SU-DHL-6 (cell line): Measurements from ENCODE around the gene PRDX4.

Source experiments
- H2AFZ ChIP-seq: fragments of 200-600 bp; sonication (generic); 2 replicates; pipeline ENCODE4 v1.6.1; 2014; ENCODE audit warnings: low read depth, mild to moderate bottlenecking, moderate library complexity, mixed read lengths, antibody characterized with exemption, low read length; ENCODE audit not compliant: severe bottlenecking
- H3F3A ChIP-seq: fragments of 200-600 bp; shearing (Covaris generic); 2 replicates; pipeline ENCODE4 v1.6.0; 2016; ENCODE audit warnings: antibody characterized with exemption, mild to moderate bottlenecking; ENCODE audit not compliant: insufficient read depth
- H3K27ac ChIP-seq: fragments of 200-600 bp; sonication (generic); 2 replicates; pipeline ENCODE4 v1.5.1; 2016; ENCODE audit warnings: low read depth, mild to moderate bottlenecking, low read length, moderate library complexity, mixed read lengths
- H3K27me3 ChIP-seq: fragments of 200-600 bp; sonication (generic), shearing (Covaris generic); 2 replicates; pipeline ENCODE4 v1.6.0; 2014; ENCODE audit warnings: mild to moderate bottlenecking, low read length
- H3K36me3 ChIP-seq: fragments of 200-600 bp; sonication (generic); 2 replicates; pipeline ENCODE4 v1.6.1; 2014; ENCODE audit warnings: mild to moderate bottlenecking, low read length, mixed read lengths
- H3K4me2 ChIP-seq: fragments of 300-600, 200-600 bp; shearing (Covaris generic), sonication (generic); 2 replicates; pipeline ENCODE4 v1.6.0; 2014; ENCODE audit warnings: low read length, low read depth, mild to moderate bottlenecking; ENCODE audit not compliant: poor library complexity, severe bottlenecking
- H3K4me3 ChIP-seq: fragments of 200-600 bp; sonication (generic); 2 replicates; pipeline ENCODE4 v1.5.1; 2014; ENCODE audit warnings: antibody characterized with exemption, low read length, mild to moderate bottlenecking, mixed read lengths; ENCODE audit not compliant: insufficient read depth, poor library complexity, severe bottlenecking
- H3K79me2 ChIP-seq: fragments of 200-600 bp; sonication (generic); 2 replicates; pipeline ENCODE4 v1.6.1; 2014; ENCODE audit warnings: mild to moderate bottlenecking, low read length, moderate library complexity; ENCODE audit not compliant: insufficient read depth
- H3K9ac ChIP-seq: fragments of 200-600 bp; sonication (generic); 2 replicates; pipeline ENCODE4 v1.7.0; 2014; ENCODE audit warnings: mild to moderate bottlenecking, low read length
- H3K9me2 ChIP-seq: fragments of 200-600 bp; sonication (generic); replicated peaks from 2 replicates; pipeline ENCODE4 v1.6.1; 2014; ENCODE audit warnings: low read length; ENCODE audit not compliant: insufficient read depth
- H3K9me3 ChIP-seq: fragments of 200-600 bp; sonication (generic); 2 replicates; pipeline ENCODE4 v1.6.1; 2014; ENCODE audit warnings: low read length, mixed read lengths; ENCODE audit not compliant: insufficient read depth
- H4K20me1 ChIP-seq: fragments of 200-600 bp; sonication (generic); 2 replicates; pipeline ENCODE4 v1.6.1; 2014; ENCODE audit warnings: low read depth, mild to moderate bottlenecking, antibody characterized with exemption, low read length, moderate library complexity, mixed read lengths
- CTCF ChIP-seq: fragments of 200-600 bp; sonication (generic); IDR thresholded peaks from one replicate; pipeline ENCODE4 v1.5.1; 2017; ENCODE audit warnings: antibody characterized with exemption, mild to moderate bottlenecking, low read length, moderate library complexity; ENCODE audit not compliant: insufficient read depth, poor library complexity, severe bottlenecking
- EZH2phosphoT487 ChIP-seq: fragments of 200-600 bp; sonication (generic), shearing (Covaris generic); conservative IDR thresholded peaks from 2 replicates; pipeline ENCODE4 v1.6.1; 2018; ENCODE audit warnings: mild to moderate bottlenecking, antibody characterized with exemption, low read length, moderate library complexity, mixed read lengths

The PRDX4 gene

DNA sequence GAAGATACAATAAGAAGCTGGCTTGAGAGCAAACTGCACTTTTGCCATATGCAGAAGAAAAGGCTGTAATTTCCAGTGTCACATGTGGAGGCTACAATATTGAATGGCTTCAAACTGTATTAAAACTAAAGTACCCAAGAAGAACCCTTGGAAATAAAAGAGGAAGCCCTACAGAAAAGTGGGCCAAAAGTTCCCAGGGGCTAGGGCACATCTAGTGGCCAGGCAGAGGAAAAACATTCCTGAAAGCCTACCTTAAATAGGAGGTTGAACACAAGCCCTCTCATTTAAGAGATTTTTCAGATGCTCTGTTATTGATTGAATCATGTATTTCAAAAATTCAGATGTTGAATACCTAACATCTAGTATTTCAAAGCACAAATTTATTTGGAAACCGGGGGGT lies 40.6 kb upstream of the PRDX4 start:
- H3F3A ChIP-seq: no peaks in the 10 kb centered on the region
- no peaks in the 10 kb centered on the region for H4K20me1 ChIP-seq
- no peak overlapping the region for H3K4me2 ChIP-seq
- H3K27me3 ChIP-seq: no peaks in the 10 kb centered on the region
- H3K4me3 ChIP-seq: no peak overlapping the region
- no peaks in the 10 kb centered on the region for H3K36me3 ChIP-seq
- TF ChIP-seq EZH2phosphoT487 (no peak), CTCF (no peak)
- no peaks in the 10 kb centered on the region for H3K9me3 ChIP-seq
- no peaks in the 10 kb centered on the region for H3K79me2 ChIP-seq
- H3K9ac ChIP-seq: no peak overlapping the region
- H2AFZ ChIP-seq: no peak overlapping the region
- no peaks in the 10 kb centered on the region for H3K9me2 ChIP-seq
- H3K27ac ChIP-seq: no peak overlapping the region

DNA sequence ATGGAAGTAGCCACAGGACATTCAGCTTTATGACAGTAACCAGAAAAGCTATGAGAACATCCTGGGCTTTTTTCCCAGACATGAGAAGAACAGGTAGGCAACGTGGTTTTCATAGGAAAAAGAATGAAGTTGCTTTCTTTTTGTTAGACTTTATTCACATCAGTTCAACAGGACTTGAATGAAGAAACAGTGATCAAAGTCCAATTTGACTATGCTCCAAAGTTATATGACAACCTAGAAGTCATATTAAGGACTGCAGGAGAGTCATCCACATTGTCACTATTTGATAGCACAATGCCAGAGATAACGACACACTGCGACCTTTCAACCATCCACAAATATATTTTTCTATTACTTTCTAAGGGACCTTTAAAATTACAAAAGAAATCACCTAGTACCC lies 39.2 kb upstream of the PRDX4 start:
- no peaks in the 10 kb centered on the region for H3K36me3 ChIP-seq
- no peaks in the 10 kb centered on the region for H3K27me3 ChIP-seq
- TF ChIP-seq CTCF (no peak), EZH2phosphoT487 (no peak)
- no peak overlapping the region for H3K4me3 ChIP-seq
- no peaks in the 10 kb centered on the region for H4K20me1 ChIP-seq
- no peak overlapping the region for H2AFZ ChIP-seq
- no peaks in the 10 kb centered on the region for H3F3A ChIP-seq
- no peaks in the 10 kb centered on the region for H3K9me3 ChIP-seq
- no peaks in the 10 kb centered on the region for H3K79me2 ChIP-seq
- no peak overlapping the region for H3K4me2 ChIP-seq
- H3K9ac ChIP-seq: no peak overlapping the region
- no peaks in the 10 kb centered on the region for H3K9me2 ChIP-seq
- no peak overlapping the region for H3K27ac ChIP-seq

DNA sequence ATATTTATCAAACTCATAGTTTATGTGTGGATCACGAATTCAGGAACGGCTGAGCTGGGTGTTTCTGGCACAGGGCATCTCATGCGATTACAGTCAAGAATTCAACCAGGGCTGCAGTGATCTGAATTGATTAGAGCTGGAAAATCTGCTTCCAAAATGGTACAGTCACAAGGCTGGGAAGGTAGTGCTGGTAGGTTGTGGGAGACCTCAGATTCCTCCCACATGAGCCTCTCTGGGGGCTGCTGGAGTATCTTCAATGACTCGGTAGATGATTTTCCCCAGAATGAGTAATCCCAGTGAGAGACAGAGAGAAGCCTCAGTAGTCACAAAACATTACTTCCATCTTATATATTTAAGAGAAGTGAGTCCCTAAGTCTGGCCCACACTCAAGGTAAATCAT lies 36.2 kb upstream of the PRDX4 start:
- Histone ChIP-seq H3K9me2 (no peaks in the 10 kb centered on the region), H3K27ac (no peak overlapping the region), H3K79me2 (no peaks in the 10 kb centered on the region), H3K36me3 (no peaks in the 10 kb centered on the region), H3K9ac (no peak overlapping the region), H3F3A (no peaks in the 10 kb centered on the region), H3K27me3 (no peaks in the 10 kb centered on the region), H2AFZ (no peak overlapping the region), H3K9me3 (no peaks in the 10 kb centered on the region), H3K4me2 (no peak overlapping the region), H3K4me3 (no peak overlapping the region), H4K20me1 (no peaks in the 10 kb centered on the region)
- TF ChIP-seq EZH2phosphoT487: no peak
- TF ChIP-seq CTCF: no peak
